SK-N-SH (cell line): ENCODE data around the gene PLCG1. TPM values are rescaled to one million over a fixed set of nuclear protein-coding genes. Genes with fewer than 3 reads are reported as not detected.
A peak's percentile ranks its signal among the peaks of the same experiment; 100 is the strongest.

Source experiments
- CTCF ChIA-PET: fragments of 300-600, 350-600 bp; formaldehyde crosslinking; extraction: SDS; loops from one replicate; lab custom pipeline; 2021; lab: Yijun Ruan, JAX
- POLR2A ChIA-PET: fragments of 350-600 bp; sonication (Branson Sonifier 250); formaldehyde crosslinking; extraction: SDS; loops from one replicate; lab custom pipeline; 2020; ENCODE audit warnings: antibody characterized with exemption, inconsistent platforms; lab: Yijun Ruan, JAX
- DNase-seq: peaks from one replicate; pipeline ENCODE4 v3.0.0; 2012
- H2AFZ ChIP-seq: fragments of 200-600 bp; sonication (generic); 2 replicates; pipeline ENCODE4 v1.8.1; 2016; ENCODE audit warnings: antibody characterized with exemption, mild to moderate bottlenecking, low read depth
- H3F3A ChIP-seq: fragments of 200-600 bp; sonication (generic); replicated peaks from 2 replicates; pipeline ENCODE3; 2016; ENCODE audit warnings: antibody characterized with exemption, mild to moderate bottlenecking; ENCODE audit not compliant: insufficient read depth
- H3K27ac ChIP-seq, 2 experiments: fragments of 200-500 bp in 1 of 2; fragments of 200-600 bp in 1 of 2; sonication (Bioruptor generic) in 1 of 2; sonication (generic), shearing (Covaris generic) in 1 of 2; 2 replicates each; pipeline versions ENCODE4 v1.5.1 to v1.6.1; 2014 to 2016; ENCODE audit warnings: low read depth in 2 of 2, inconsistent platforms in 1 of 2, low read length in 1 of 2, mild to moderate bottlenecking in 1 of 2, mixed read lengths in 1 of 2
- H3K27me3 ChIP-seq: fragments of 200-600 bp; sonication (generic), shearing (Covaris generic); 2 replicates; pipeline ENCODE4 v1.6.1; 2016; ENCODE audit warnings: mixed run types; ENCODE audit not compliant: insufficient read depth
- H3K36me3 ChIP-seq, 2 experiments: fragments of 200-500 bp in 1 of 2; fragments of 200-600 bp in 1 of 2; sonication (Bioruptor generic) in 1 of 2; sonication (generic) in 1 of 2; replicated peaks in 1 of 2; 2 replicates each; pipeline versions ENCODE3 to v1.5.1; 2014 to 2016; ENCODE audit warnings: low read length in 1 of 2, mild to moderate bottlenecking in 1 of 2; ENCODE audit not compliant: insufficient read depth in 2 of 2, control insufficient read depth in 1 of 2
- H3K4me1 ChIP-seq, 2 experiments: fragments of 200-500 bp in 1 of 2; fragments of 200-600 bp in 1 of 2; sonication (Bioruptor generic) in 1 of 2; sonication (generic), shearing (Covaris generic) in 1 of 2; 2 replicates each; pipeline versions ENCODE4 v1.5.1 to v1.6.1; 2014 to 2016; ENCODE audit warnings: low read depth in 1 of 2, low read length in 1 of 2, mixed run types in 1 of 2; ENCODE audit not compliant: insufficient read depth in 2 of 2, control insufficient read depth in 1 of 2
- H3K4me2 ChIP-seq: fragments of 200-600 bp; sonication (generic), shearing (Covaris generic); 2 replicates; pipeline ENCODE4 v1.6.1; 2017; ENCODE audit warnings: mixed run types
- H3K4me3 ChIP-seq, 2 experiments: fragments of 200-500 bp in 1 of 2; fragments of 200-600 bp in 1 of 2; sonication (Bioruptor generic) in 1 of 2; sonication (generic), shearing (Covaris generic) in 1 of 2; 2 replicates each; pipeline versions ENCODE4 v1.5.1 to v1.8.1; 2014 to 2016; ENCODE audit warnings: low read depth in 2 of 2, inconsistent platforms in 1 of 2, low read length in 1 of 2, mild to moderate bottlenecking in 1 of 2, mixed read lengths in 1 of 2, moderate library complexity in 1 of 2
- H3K79me2 ChIP-seq: fragments of 200-600 bp; sonication (generic); 2 replicates; pipeline ENCODE4 v1.8.1; 2017; ENCODE audit warnings: mild to moderate bottlenecking; ENCODE audit not compliant: insufficient read depth
- H3K9ac ChIP-seq: fragments of 200-600 bp; sonication (generic); 2 replicates; pipeline ENCODE4 v1.6.1; 2017; ENCODE audit warnings: mixed run types
- H3K9me2 ChIP-seq: fragments of 200-600 bp; sonication (generic); 2 replicates; pipeline ENCODE4 v1.6.1; 2017; ENCODE audit warnings: mixed run types
- H3K9me3 ChIP-seq: fragments of 200-600 bp; sonication (generic); 2 replicates; pipeline ENCODE4 v1.6.1; 2017; ENCODE audit warnings: mixed run types, mild to moderate bottlenecking, moderate library complexity
- H4K20me1 ChIP-seq: fragments of 200-600 bp; sonication (generic); 2 replicates; pipeline ENCODE4 v1.6.1; 2017; ENCODE audit warnings: mild to moderate bottlenecking, mixed run types; ENCODE audit not compliant: insufficient read depth
- CHD2 ChIP-seq: fragments of 150-350 bp; IDR thresholded peaks from 2 replicates; pipeline ENCODE4 v1.6.1; 2018; ENCODE audit warnings: low read length; ENCODE audit not compliant: partially characterized antibody
- CTCF ChIP-seq: fragments of 200-600 bp; sonication (generic); IDR thresholded peaks from 2 replicates; pipeline ENCODE4 v1.6.1; 2017; ENCODE audit warnings: antibody characterized with exemption, mild to moderate bottlenecking, moderate library complexity
- ELF1 ChIP-seq: IDR thresholded peaks from 2 replicates; pipeline ENCODE4 v1.4.0; 2012
- EP300 ChIP-seq, 2 experiments: IDR thresholded peaks; 2 replicates each; pipeline versions ENCODE4 v1.4.0 to v1.6.1; 2012; ENCODE audit warnings: borderline replicate concordance in 1 of 2, low read depth in 1 of 2, low read length in 1 of 2
- FOXM1 ChIP-seq: IDR thresholded peaks from 2 replicates; pipeline ENCODE4 v1.4.0; 2012; ENCODE audit warnings: low read depth, mild to moderate bottlenecking
- GABPA ChIP-seq: IDR thresholded peaks from 2 replicates; pipeline ENCODE4 v1.4.0; 2012; ENCODE audit warnings: low read depth, mild to moderate bottlenecking
- GATA2 ChIP-seq: sonication (generic); formaldehyde crosslinking; IDR thresholded peaks from 2 replicates; pipeline ENCODE4 v1.5.0; 2020; ENCODE audit warnings: mild to moderate bottlenecking, missing genetic modification reagents
- JUND ChIP-seq: IDR thresholded peaks from 2 replicates; pipeline ENCODE4 v1.4.0; 2012
- MAX ChIP-seq: IDR thresholded peaks from 2 replicates; pipeline ENCODE4 v1.4.0; 2012; ENCODE audit warnings: low read depth
- MEF2A ChIP-seq: IDR thresholded peaks from 2 replicates; pipeline ENCODE4 v1.4.0; 2012; ENCODE audit warnings: low read depth, borderline replicate concordance
- MXI1 ChIP-seq: IDR thresholded peaks from 2 replicates; pipeline ENCODE4 v1.6.1; 2012; ENCODE audit warnings: mild to moderate bottlenecking, low read depth, low read length, improper control_type of control experiment
- POLR2AphosphoS5 ChIP-seq: IDR thresholded peaks from 2 replicates; pipeline ENCODE4 v1.6.1; 2012; ENCODE audit warnings: low read depth, low read length
- RCOR1 ChIP-seq: fragments of 150-350 bp; IDR thresholded peaks from 2 replicates; pipeline ENCODE4 v1.6.1; 2017; ENCODE audit warnings: antibody characterized with exemption, low read length
- RFX5 ChIP-seq: IDR thresholded peaks from 2 replicates; pipeline ENCODE4 v1.6.1; 2012; ENCODE audit warnings: mild to moderate bottlenecking, improper control_type of control experiment, low read length
- RXRA ChIP-seq: IDR thresholded peaks from 2 replicates; pipeline ENCODE4 v1.4.0; 2012; ENCODE audit warnings: low read depth, mild to moderate bottlenecking, borderline replicate concordance
- SMC3 ChIP-seq: IDR thresholded peaks from 2 replicates; pipeline ENCODE4 v1.6.1; 2012; ENCODE audit warnings: low read depth, low read length, improper control_type of control experiment
- TCF12 ChIP-seq: IDR thresholded peaks from 2 replicates; pipeline ENCODE4 v1.4.0; 2012
- TEAD4 ChIP-seq: IDR thresholded peaks from 2 replicates; pipeline ENCODE4 v1.4.0; 2012; ENCODE audit warnings: mild to moderate bottlenecking, borderline replicate concordance; ENCODE audit not compliant: insufficient read depth
- USF1 ChIP-seq: IDR thresholded peaks from 2 replicates; pipeline ENCODE4 v1.4.0; 2012; ENCODE audit warnings: low read depth, borderline replicate concordance
- YY1 ChIP-seq: IDR thresholded peaks from 2 replicates; pipeline ENCODE4 v1.4.0; 2012; ENCODE audit warnings: low read depth, mild to moderate bottlenecking
- WGBS: methylation state at CpG from one replicate; pipeline ENCODE4 v1.1.6; 2017; ENCODE audit warnings: low lambda C conversion rate; 5-methylcytosine and 5-hydroxymethylcytosine counted together
- polyA plus RNA-seq, 3 experiments: library from polyadenylated mRNA; depleted of rRNA; stranded (reverse); fragments of >200 nt; gene quantifications; 2 replicates each; pipeline ENCODE4 v1.2.3, GENCODE V29; 2012
- TF ChIP-seq, protein P1 (sequence below): IDR thresholded peaks from 2 replicates; pipeline ENCODE4 v1.6.1; 2012; ENCODE audit warnings: mild to moderate bottlenecking, low read depth, low read length, moderate library complexity
- TF ChIP-seq, protein P2 (sequence below): fragments of 150-350 bp; IDR thresholded peaks from 2 replicates; pipeline ENCODE4 v1.6.1; 2016; ENCODE audit warnings: mild to moderate bottlenecking, low read depth, low read length
- TF ChIP-seq, protein P3 (sequence below): IDR thresholded peaks from 2 replicates; pipeline ENCODE4; 2012

PLCG1 gene
- 81.4 and 81.9 TPM in 2 replicates for polyA plus RNA-seq (2012; rRNA removed)
- 25.9 and 40.7 TPM in 2 replicates for polyA plus RNA-seq (2012; cell fraction: cytosol; rRNA removed)
- 413 and 515 TPM in 2 replicates for polyA plus RNA-seq (2012; cell fraction: nucleus; rRNA removed)

DNA sequence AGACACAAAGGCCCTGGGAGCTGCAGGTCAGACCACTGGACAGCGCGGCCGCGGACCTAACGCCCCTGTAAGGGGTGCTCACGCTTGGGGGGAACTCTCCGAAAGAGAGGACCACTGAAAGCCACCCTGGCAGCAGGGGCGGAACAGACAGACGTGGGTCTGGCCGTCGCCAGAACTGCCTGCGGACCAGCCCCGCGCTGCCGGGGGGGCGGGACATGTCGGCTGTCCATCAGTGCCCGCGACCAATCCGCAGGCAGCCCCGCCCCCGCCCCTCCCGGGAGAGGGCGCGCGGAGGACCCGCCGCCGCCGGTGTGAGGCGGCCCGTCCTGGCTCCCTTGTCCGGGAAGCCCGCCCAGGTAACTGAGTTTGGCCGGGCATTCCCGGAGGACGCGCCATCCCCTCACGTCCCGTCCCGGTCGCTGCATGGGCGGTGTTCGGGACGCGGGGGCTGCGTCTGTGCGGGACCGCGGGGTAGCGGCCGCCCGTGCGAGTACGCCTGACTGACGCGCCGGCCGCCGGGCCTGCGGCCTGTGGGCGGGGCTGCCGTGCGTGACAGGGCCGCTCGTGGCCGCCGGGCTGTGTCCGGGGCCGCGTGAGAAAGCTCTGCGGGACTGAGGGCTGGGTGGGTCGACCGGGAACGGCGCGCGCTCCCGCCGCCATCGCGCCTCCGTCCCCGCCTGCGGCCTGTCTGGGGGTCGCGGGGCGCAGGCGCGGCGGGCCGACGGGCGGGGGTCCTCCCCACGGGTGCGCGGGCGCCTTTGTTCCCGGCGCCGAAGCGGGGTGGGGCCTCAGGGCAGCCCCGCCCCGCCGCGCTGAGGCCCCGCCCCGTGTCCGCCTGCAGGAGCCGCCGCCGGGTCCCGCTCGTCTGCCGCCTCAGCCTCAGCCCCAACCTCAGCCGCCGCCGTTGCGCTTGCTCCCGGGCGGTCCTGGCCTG, at the start of gene PLCG1:
Gene PLCG1, plus strand, starts transcription at position 864 of the 934 bp plus-strand sequence. CDS start 99 bp downstream, outside the sequence.
- DNase-seq = peak; percentile 99
- CTCF ChIA-PET = interaction anchor here (1.4 to 3.4 kb wide), 3 partner anchors 31 to 203 kb away, joined by 4 to 16 read pairs (median 11); no protein-coding TSS in a partner anchor
- Histone ChIP-seq H3K36me3 (no peaks in the 10 kb centered on the region), H3K4me1 (peaks cover 9 to 41% of the 10 kb centered on the region in 2 experiments; a peak in 3 of 4 replicates), H3K4me2 (peak within 1 kb of the TSS; percentile 100), H3K9me3 (no peaks in the 10 kb centered on the region), H2AFZ (peak within 1 kb of the TSS; percentile 76), H3K27me3 (no peaks in the 10 kb centered on the region), H3K9ac (peak within 1 kb of the TSS; percentile 94), H4K20me1 (peaks cover 38% of the 10 kb centered on the region), H3K9me2 (no peaks in the 10 kb centered on the region), H3K27ac (peak within 1 kb of the TSS; percentile 79 to 93), H3K4me3 (peak within 1 kb of the TSS; percentile 94 to 97), H3K79me2 (peaks cover 46% of the 10 kb centered on the region), H3F3A (no peaks in the 10 kb centered on the region)
- WGBS = 3% methylated on average over 26 of the region's 121 CpGs
- POLR2A ChIA-PET = interaction anchor here (0.7 to 1.1 kb wide), 3 partner anchors 33 to 91 kb away, joined by 3 read pairs; no protein-coding TSS in a partner anchor
- TF ChIP-seq EP300 (IDR thresholded peaks at IDR 0.05; ENCODE audit: borderline replicate concordance in 1 of 2, low read depth in 1 of 2, low read length in 1 of 2) = no peak
- no peak for TF ChIP-seq RXRA
- peak; percentile 68 for TF ChIP-seq MXI1
- no peak for TF ChIP-seq GATA2 (CRISPR knock-in tag)
- TF ChIP-seq USF1 = no peak
- no peak for TF ChIP-seq SMC3
- TF ChIP-seq MEF2A = no peak
- TF ChIP-seq TEAD4 = no peak
- TF ChIP-seq, protein P1, sequence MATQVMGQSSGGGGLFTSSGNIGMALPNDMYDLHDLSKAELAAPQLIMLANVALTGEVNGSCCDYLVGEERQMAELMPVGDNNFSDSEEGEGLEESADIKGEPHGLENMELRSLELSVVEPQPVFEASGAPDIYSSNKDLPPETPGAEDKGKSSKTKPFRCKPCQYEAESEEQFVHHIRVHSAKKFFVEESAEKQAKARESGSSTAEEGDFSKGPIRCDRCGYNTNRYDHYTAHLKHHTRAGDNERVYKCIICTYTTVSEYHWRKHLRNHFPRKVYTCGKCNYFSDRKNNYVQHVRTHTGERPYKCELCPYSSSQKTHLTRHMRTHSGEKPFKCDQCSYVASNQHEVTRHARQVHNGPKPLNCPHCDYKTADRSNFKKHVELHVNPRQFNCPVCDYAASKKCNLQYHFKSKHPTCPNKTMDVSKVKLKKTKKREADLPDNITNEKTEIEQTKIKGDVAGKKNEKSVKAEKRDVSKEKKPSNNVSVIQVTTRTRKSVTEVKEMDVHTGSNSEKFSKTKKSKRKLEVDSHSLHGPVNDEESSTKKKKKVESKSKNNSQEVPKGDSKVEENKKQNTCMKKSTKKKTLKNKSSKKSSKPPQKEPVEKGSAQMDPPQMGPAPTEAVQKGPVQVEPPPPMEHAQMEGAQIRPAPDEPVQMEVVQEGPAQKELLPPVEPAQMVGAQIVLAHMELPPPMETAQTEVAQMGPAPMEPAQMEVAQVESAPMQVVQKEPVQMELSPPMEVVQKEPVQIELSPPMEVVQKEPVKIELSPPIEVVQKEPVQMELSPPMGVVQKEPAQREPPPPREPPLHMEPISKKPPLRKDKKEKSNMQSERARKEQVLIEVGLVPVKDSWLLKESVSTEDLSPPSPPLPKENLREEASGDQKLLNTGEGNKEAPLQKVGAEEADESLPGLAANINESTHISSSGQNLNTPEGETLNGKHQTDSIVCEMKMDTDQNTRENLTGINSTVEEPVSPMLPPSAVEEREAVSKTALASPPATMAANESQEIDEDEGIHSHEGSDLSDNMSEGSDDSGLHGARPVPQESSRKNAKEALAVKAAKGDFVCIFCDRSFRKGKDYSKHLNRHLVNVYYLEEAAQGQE = no peak
- TF ChIP-seq MAX = peak; percentile 55; the same call in 1 of the 2 replicates
- no peak for TF ChIP-seq FOXM1
- no peak for TF ChIP-seq RFX5
- TF ChIP-seq CHD2 = peak; percentile 61
- no peak for TF ChIP-seq ELF1
- TF ChIP-seq JUND = no peak
- TF ChIP-seq, protein P2, sequence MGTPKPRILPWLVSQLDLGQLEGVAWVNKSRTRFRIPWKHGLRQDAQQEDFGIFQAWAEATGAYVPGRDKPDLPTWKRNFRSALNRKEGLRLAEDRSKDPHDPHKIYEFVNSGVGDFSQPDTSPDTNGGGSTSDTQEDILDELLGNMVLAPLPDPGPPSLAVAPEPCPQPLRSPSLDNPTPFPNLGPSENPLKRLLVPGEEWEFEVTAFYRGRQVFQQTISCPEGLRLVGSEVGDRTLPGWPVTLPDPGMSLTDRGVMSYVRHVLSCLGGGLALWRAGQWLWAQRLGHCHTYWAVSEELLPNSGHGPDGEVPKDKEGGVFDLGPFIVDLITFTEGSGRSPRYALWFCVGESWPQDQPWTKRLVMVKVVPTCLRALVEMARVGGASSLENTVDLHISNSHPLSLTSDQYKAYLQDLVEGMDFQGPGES = peak; percentile 25; the same call in 1 of the 2 replicates
- TF ChIP-seq TCF12 = no peak
- TF ChIP-seq CTCF = no peak
- TF ChIP-seq RCOR1 = no peak
- TF ChIP-seq, protein P3, sequence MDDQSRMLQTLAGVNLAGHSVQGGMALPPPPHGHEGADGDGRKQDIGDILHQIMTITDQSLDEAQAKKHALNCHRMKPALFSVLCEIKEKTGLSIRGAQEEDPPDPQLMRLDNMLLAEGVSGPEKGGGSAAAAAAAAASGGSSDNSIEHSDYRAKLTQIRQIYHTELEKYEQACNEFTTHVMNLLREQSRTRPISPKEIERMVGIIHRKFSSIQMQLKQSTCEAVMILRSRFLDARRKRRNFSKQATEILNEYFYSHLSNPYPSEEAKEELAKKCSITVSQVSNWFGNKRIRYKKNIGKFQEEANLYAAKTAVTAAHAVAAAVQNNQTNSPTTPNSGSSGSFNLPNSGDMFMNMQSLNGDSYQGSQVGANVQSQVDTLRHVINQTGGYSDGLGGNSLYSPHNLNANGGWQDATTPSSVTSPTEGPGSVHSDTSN = peak; percentile 98
- peak; percentile 70; the same call in 1 of the 2 replicates for TF ChIP-seq POLR2AphosphoS5
- TF ChIP-seq YY1 = no peak
- no peak for TF ChIP-seq GABPA
